ENCODE results near the gene RARG.

- TF ChIP-seq EZH2phosphoT487 (IDR thresholded peaks at IDR 0.05; ENCODE audit: borderline replicate concordance, low read length) (no peak), EZH2 (IDR thresholded peaks at IDR 0.05; ENCODE audit: low read length, unreplicated experiment) (no peak)
- TF ChIP-seq, protein P1, sequence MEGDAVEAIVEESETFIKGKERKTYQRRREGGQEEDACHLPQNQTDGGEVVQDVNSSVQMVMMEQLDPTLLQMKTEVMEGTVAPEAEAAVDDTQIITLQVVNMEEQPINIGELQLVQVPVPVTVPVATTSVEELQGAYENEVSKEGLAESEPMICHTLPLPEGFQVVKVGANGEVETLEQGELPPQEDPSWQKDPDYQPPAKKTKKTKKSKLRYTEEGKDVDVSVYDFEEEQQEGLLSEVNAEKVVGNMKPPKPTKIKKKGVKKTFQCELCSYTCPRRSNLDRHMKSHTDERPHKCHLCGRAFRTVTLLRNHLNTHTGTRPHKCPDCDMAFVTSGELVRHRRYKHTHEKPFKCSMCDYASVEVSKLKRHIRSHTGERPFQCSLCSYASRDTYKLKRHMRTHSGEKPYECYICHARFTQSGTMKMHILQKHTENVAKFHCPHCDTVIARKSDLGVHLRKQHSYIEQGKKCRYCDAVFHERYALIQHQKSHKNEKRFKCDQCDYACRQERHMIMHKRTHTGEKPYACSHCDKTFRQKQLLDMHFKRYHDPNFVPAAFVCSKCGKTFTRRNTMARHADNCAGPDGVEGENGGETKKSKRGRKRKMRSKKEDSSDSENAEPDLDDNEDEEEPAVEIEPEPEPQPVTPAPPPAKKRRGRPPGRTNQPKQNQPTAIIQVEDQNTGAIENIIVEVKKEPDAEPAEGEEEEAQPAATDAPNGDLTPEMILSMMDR (conservative IDR thresholded peaks at IDR 0.05; ENCODE audit: low read depth, low read length), result no peak
Measured at GRCh38 chr12:53268630-53269562, 36.9 kb upstream of the RARG start.

Measured in PC-3 (cell line).